ENCODE measurements around the gene GHRL.

GHRL gene

DNA sequence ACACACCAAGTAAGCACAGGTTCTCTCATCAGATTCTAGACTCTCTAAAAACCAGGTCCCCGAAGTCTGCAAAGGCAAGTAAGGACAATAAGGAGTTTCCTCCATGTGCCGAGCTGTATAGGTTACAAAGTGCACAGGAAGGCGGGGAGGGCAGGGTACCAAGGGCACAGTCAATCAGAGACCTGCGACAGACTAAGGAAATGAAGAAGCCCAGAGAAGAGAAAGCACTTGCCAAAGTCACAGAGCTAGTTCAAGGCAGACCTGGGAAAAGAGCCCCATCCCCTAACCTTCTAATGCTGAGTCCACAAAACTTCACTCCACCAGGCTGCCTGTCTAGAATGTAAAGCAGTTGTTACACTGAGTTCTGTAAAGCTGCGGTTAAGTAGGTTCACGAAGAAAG is 26.5 kb upstream of the GHRL start:
- H3K4me2 ChIP-seq (ENCODE audit: low read length) = peak overlapping the region; percentile 97
- H3K36me3 ChIP-seq (replicated peaks; ENCODE audit: low read depth, low read length) = peaks cover 39% of the 10 kb centered on the region
- H4K20me1 ChIP-seq (ENCODE audit: insufficient read depth, low read length) = peaks cover 14% of the 10 kb centered on the region; the same call in 1 of the 2 replicates
- no peak overlapping the region for H3K27ac ChIP-seq (ENCODE audit: low read length)
- peaks cover 9% of the 10 kb centered on the region for H3K4me1 ChIP-seq (ENCODE audit: low read length)
- no peaks in the 10 kb centered on the region for H3K27me3 ChIP-seq (ENCODE audit: low read depth, low read length)
- H3K9ac ChIP-seq (ENCODE audit: low read length) = no peak overlapping the region
- H3K9me3 ChIP-seq (ENCODE audit: insufficient read depth, low read length) = no peaks in the 10 kb centered on the region
- H3K4me3 ChIP-seq (ENCODE audit: low read length) = peak overlapping the region; percentile 96; the same call in 1 of the 2 replicates
- no peak overlapping the region for H2AFZ ChIP-seq (ENCODE audit: low read depth, low read length)
- TF ChIP-seq EZH2phosphoT487 (IDR thresholded peaks at IDR 0.05; ENCODE audit: low read depth) = no peak
- TF ChIP-seq, protein P1, sequence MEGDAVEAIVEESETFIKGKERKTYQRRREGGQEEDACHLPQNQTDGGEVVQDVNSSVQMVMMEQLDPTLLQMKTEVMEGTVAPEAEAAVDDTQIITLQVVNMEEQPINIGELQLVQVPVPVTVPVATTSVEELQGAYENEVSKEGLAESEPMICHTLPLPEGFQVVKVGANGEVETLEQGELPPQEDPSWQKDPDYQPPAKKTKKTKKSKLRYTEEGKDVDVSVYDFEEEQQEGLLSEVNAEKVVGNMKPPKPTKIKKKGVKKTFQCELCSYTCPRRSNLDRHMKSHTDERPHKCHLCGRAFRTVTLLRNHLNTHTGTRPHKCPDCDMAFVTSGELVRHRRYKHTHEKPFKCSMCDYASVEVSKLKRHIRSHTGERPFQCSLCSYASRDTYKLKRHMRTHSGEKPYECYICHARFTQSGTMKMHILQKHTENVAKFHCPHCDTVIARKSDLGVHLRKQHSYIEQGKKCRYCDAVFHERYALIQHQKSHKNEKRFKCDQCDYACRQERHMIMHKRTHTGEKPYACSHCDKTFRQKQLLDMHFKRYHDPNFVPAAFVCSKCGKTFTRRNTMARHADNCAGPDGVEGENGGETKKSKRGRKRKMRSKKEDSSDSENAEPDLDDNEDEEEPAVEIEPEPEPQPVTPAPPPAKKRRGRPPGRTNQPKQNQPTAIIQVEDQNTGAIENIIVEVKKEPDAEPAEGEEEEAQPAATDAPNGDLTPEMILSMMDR (IDR thresholded peaks at IDR 0.05; ENCODE audit: low read depth, low read length) = no peak
- peaks cover 40% of the 10 kb centered on the region for H3K79me2 ChIP-seq (ENCODE audit: low read length)

DNA sequence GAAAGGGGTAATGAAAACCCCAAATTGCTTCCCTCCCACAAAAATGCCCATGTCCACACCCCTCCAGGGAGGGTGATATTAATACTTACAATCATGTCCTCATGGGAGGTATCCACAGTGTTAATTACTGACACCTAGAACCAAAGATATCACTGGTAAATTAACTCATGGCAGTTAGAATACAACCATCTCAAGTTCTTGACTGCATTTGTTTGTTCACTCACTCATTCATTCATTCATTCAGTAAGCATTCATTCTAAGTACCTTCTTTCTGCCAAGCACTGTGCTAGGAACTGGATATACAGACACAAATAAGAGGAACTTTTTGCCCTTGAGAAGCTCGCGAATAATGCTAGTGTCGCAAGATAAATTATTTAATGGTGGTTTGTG is 25.2 kb upstream of the GHRL start:
- H3K4me3 ChIP-seq (ENCODE audit: low read length) = no peak overlapping the region
- H3K36me3 ChIP-seq (replicated peaks; ENCODE audit: low read depth, low read length) = peaks cover 50% of the 10 kb centered on the region
- TF ChIP-seq, protein P1 (IDR thresholded peaks at IDR 0.05; ENCODE audit: low read depth, low read length) = no peak
- no peak for TF ChIP-seq EZH2phosphoT487 (IDR thresholded peaks at IDR 0.05; ENCODE audit: low read depth)
- no peak overlapping the region for H3K4me2 ChIP-seq (ENCODE audit: low read length)
- peaks cover 40% of the 10 kb centered on the region for H3K79me2 ChIP-seq (ENCODE audit: low read length)
- no peak overlapping the region for H3K9ac ChIP-seq (ENCODE audit: low read length)
- H2AFZ ChIP-seq (ENCODE audit: low read depth, low read length) = no peak overlapping the region
- H4K20me1 ChIP-seq (ENCODE audit: insufficient read depth, low read length) = peaks cover 14% of the 10 kb centered on the region; the same call in 1 of the 2 replicates
- H3K27me3 ChIP-seq (ENCODE audit: low read depth, low read length) = no peaks in the 10 kb centered on the region
- H3K4me1 ChIP-seq (ENCODE audit: low read length) = peaks cover 9% of the 10 kb centered on the region
- H3K9me3 ChIP-seq (ENCODE audit: insufficient read depth, low read length) = no peaks in the 10 kb centered on the region
- H3K27ac ChIP-seq (ENCODE audit: low read length) = no peak overlapping the region

DNA sequence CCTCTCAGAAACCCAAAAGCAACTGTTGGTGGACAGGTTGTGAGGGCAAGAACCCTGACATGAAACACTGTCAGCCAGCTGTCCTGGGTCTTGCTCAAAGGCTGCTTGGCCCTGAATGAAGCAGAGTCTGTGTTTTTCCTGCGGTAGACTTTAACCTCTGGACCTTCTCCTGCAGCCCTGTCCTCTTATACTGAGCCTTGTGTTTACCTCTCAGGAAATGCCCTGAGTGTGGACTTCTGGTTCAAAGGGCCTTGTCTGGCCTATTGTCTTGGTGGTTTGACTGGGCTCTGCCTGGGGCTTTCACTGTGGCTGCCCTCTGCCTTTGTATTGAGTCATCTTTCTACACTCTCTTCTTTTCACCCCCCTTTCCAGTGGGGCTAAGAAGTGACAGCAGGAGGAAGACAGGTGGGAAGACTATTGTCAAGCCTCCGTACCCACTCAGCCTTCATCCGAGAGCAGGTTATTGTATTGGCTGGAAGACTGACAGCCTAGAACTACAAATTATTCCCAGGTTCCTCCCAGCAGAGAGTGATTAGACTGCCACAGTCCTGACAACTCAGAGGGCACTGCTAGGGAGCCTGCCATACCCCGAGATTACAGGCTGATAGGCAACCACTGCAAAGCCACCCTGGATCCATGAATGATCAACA is 24.7 kb upstream of the GHRL start:
- Histone ChIP-seq H3K4me3 (ENCODE audit: low read length) (no peak overlapping the region), H3K4me2 (ENCODE audit: low read length) (no peak overlapping the region), H3K27ac (ENCODE audit: low read length) (no peak overlapping the region), H3K9ac (ENCODE audit: low read length) (no peak overlapping the region), H3K9me3 (ENCODE audit: insufficient read depth, low read length) (no peaks in the 10 kb centered on the region), H3K36me3 (replicated peaks; ENCODE audit: low read depth, low read length) (peaks cover 53% of the 10 kb centered on the region), H3K27me3 (ENCODE audit: low read depth, low read length) (no peaks in the 10 kb centered on the region), H3K4me1 (ENCODE audit: low read length) (peaks cover 9% of the 10 kb centered on the region), H3K79me2 (ENCODE audit: low read length) (peaks cover 40% of the 10 kb centered on the region), H4K20me1 (ENCODE audit: insufficient read depth, low read length) (peaks cover 14% of the 10 kb centered on the region; the same call in 1 of the 2 replicates), H2AFZ (ENCODE audit: low read depth, low read length) (no peak overlapping the region)
- TF ChIP-seq, protein P1 (IDR thresholded peaks at IDR 0.05; ENCODE audit: low read depth, low read length) = no peak
- no peak for TF ChIP-seq EZH2phosphoT487 (IDR thresholded peaks at IDR 0.05; ENCODE audit: low read depth)

DNA sequence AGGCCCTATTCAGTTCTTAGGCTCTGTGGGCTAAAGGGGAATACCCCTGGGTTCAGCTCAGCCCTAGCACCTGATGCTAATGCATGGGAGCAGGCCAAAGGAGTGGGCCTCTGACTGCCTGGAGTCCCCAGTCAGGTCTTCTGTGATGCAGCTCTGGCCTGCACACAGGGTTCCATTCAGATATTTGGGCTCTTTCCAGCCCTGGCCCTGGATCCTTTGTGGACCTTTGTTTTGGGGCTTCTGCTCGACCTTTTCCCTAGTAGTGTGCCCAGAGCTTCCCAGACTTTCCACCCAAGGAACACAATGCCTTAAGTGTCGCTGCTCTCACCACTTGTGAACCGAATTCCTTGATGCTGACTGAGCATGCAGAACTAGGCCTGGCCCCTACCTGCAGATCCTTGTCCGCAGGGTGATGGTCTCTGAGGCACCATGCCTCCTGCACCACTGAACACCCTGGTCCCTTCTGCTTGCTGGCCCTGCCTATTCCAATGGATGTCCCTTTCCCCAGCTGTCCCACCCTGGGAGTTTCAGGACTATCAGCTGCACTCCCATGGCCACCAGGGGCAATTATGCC is 23.1 kb upstream of the GHRL start:
- Histone ChIP-seq H3K27me3 (ENCODE audit: low read depth, low read length) (no peaks in the 10 kb centered on the region), H2AFZ (ENCODE audit: low read depth, low read length) (no peak overlapping the region), H4K20me1 (ENCODE audit: insufficient read depth, low read length) (peaks cover 17% of the 10 kb centered on the region), H3K4me2 (ENCODE audit: low read length) (no peak overlapping the region), H3K9ac (ENCODE audit: low read length) (no peak overlapping the region), H3K4me1 (ENCODE audit: low read length) (peaks cover 12% of the 10 kb centered on the region), H3K27ac (ENCODE audit: low read length) (no peak overlapping the region), H3K79me2 (ENCODE audit: low read length) (peaks cover 39% of the 10 kb centered on the region), H3K9me3 (ENCODE audit: insufficient read depth, low read length) (no peaks in the 10 kb centered on the region), H3K36me3 (replicated peaks; ENCODE audit: low read depth, low read length) (peaks cover 68% of the 10 kb centered on the region), H3K4me3 (ENCODE audit: low read length) (no peak overlapping the region)
- TF ChIP-seq, protein P1 (IDR thresholded peaks at IDR 0.05; ENCODE audit: low read depth, low read length) = no peak
- TF ChIP-seq EZH2phosphoT487 (IDR thresholded peaks at IDR 0.05; ENCODE audit: low read depth) = no peak
